Effector memory CD4-positive, alpha-beta T cell (primary cell): Measurements from ENCODE around the gene SFTPB.

Experiments
- DNase-seq, 3 donors: peaks; one replicate each; pipeline ENCODE4 v3.0.0-alpha.2; 2020
- H3K27ac ChIP-seq: 2 replicates; pipeline ENCODE4 v1.7.0; 2013; ENCODE audit warnings: mild to moderate bottlenecking, low read length, moderate library complexity; ENCODE audit not compliant: insufficient read depth, poor library complexity, severe bottlenecking
- H3K27me3 ChIP-seq: replicated peaks from 2 replicates; pipeline ENCODE4 v1.7.0; 2013; ENCODE audit warnings: mild to moderate bottlenecking, low read length; ENCODE audit not compliant: insufficient read depth, control insufficient read depth, poor library complexity, severe bottlenecking
- H3K36me3 ChIP-seq: 2 replicates; pipeline ENCODE4 v1.7.0; 2013; ENCODE audit warnings: mild to moderate bottlenecking, low read length, moderate library complexity; ENCODE audit not compliant: control insufficient read depth, insufficient read depth
- H3K4me1 ChIP-seq: 2 replicates; pipeline ENCODE4 v1.7.0; 2013; ENCODE audit warnings: low read length, mild to moderate bottlenecking; ENCODE audit not compliant: control insufficient read depth, insufficient read depth, poor library complexity, severe bottlenecking
- H3K4me3 ChIP-seq: 2 replicates; pipeline ENCODE4 v1.7.0; 2013; ENCODE audit warnings: low read length, low read depth, mild to moderate bottlenecking; ENCODE audit not compliant: insufficient read depth, poor library complexity, severe bottlenecking
- H3K9me3 ChIP-seq: 2 replicates; pipeline ENCODE4 v1.7.0; 2013; ENCODE audit warnings: mild to moderate bottlenecking, low read length, moderate library complexity; ENCODE audit not compliant: control insufficient read depth

The SFTPB gene

DNA sequence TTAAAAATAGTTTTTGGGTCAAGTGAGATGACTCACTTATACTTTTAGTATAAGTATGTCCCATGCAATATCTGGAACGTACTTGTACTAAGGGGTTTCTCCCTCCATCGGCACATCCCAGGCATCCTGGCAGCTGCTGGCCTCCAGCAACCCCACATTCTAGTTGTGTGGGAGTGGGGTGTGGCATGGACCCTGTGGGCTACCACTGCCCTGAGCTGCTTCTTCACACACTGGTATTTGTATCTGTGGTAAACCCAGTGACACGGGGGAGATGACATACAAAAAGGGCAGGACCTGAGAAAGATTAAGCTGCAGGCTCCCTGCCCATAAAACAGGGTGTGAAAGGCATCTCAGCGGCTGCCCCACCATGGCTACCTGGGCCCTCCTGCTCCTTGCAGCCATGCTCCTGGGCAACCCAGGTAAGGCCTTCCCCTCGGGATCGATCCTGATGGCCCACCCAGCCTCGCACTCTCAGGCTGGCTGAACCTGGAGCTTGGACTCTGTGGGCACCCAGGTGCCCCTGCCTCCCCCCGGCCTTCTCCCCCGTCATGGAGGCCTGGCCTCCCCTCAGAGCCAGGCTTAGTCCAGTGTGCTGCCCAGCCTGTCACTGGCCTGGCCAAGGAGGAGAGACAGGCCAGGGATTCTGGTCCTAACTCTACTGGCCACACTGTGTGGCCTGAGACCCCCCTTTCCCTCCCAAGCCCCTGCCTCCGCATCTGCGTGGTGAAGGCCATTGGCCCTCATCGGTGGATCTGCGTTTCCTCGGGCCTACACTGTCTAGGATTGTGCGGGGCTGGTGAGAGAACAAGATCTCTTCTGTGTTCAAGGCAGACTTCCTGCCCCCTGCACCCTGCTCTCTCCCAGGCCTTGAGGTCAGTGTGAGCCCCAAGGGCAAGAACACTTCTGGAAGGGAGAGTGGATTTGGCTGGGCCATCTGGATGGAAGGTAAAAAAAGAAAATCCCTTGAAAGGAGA lies 26.3 kb upstream of the SFTPB start, which contains the start of gene GNLY:
Gene GNLY (plus strand): TSS at position 307 of the 974 bp plus-strand sequence. CDS start 61 bp downstream, at position 368.
- no peaks in the 10 kb centered on the region for H3K36me3 ChIP-seq
- H3K27me3 ChIP-seq: no peaks in the 10 kb centered on the region
- no peak for DNase-seq
- H3K9me3 ChIP-seq: no peaks in the 10 kb centered on the region
- no peak within 1 kb of the TSS for H3K27ac ChIP-seq
- H3K4me1 ChIP-seq: no peaks in the 10 kb centered on the region
- no peak within 1 kb of the TSS for H3K4me3 ChIP-seq

- no peaks in the 10 kb centered on the region for H3K4me1 ChIP-seq
- H3K27me3 ChIP-seq: no peaks in the 10 kb centered on the region
- DNase-seq: no peak
- no peak overlapping the region for H3K27ac ChIP-seq
- H3K9me3 ChIP-seq: no peaks in the 10 kb centered on the region
- no peaks in the 10 kb centered on the region for H3K36me3 ChIP-seq
- no peak overlapping the region for H3K4me3 ChIP-seq
Measured at GRCh38 chr2:85692039-85692645, 24.1 kb upstream of the SFTPB start.

GRCh38 chr2:85690932-85691331 lies 22.9 kb upstream of the SFTPB start:
- Histone ChIP-seq H3K4me1 (no peaks in the 10 kb centered on the region), H3K27me3 (no peaks in the 10 kb centered on the region), H3K36me3 (no peaks in the 10 kb centered on the region), H3K27ac (no peak overlapping the region), H3K9me3 (no peaks in the 10 kb centered on the region), H3K4me3 (no peak overlapping the region)
- DNase-seq: no peak

- no peaks in the 10 kb centered on the region for H3K36me3 ChIP-seq
- H3K27me3 ChIP-seq: no peaks in the 10 kb centered on the region
- no peak overlapping the region for H3K27ac ChIP-seq
- no peaks in the 10 kb centered on the region for H3K9me3 ChIP-seq
- no peak overlapping the region for H3K4me3 ChIP-seq
- no peaks in the 10 kb centered on the region for H3K4me1 ChIP-seq
- no peak for DNase-seq
Measured at GRCh38 chr2:85684806-85685205, 16.8 kb upstream of the SFTPB start.

DNA sequence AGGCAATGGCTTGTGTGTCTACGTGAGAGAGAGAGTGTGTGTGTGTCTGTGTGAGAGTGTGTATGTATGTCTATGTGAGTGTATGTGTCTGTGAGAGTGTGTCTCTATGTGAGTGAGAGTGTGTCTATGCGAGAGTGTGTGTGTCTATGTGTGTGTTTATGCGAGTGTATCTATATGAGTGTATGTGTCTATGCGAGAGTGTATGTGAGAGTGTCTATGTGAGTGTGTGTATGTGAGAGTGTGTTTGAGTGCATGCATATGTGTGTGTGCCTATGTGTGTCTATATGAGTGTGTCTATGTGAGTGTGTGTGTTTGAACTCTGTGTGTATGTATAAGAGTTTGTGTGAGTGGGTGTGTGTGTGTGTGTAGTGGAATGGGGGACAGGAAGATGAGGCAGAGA lies 16.4 kb upstream of the SFTPB start:
- H3K27ac ChIP-seq: no peak overlapping the region
- DNase-seq: no peak
- no peaks in the 10 kb centered on the region for H3K9me3 ChIP-seq
- no peaks in the 10 kb centered on the region for H3K4me1 ChIP-seq
- H3K27me3 ChIP-seq: no peaks in the 10 kb centered on the region
- no peaks in the 10 kb centered on the region for H3K36me3 ChIP-seq
- H3K4me3 ChIP-seq: no peak overlapping the region

- H3K27ac ChIP-seq: no peak overlapping the region
- DNase-seq: no peak
- no peak overlapping the region for H3K4me3 ChIP-seq
- no peaks in the 10 kb centered on the region for H3K4me1 ChIP-seq
- no peaks in the 10 kb centered on the region for H3K36me3 ChIP-seq
- H3K27me3 ChIP-seq: no peaks in the 10 kb centered on the region
- no peaks in the 10 kb centered on the region for H3K9me3 ChIP-seq
Measured at GRCh38 chr2:85682378-85682777, 14.4 kb upstream of the SFTPB start.

DNA sequence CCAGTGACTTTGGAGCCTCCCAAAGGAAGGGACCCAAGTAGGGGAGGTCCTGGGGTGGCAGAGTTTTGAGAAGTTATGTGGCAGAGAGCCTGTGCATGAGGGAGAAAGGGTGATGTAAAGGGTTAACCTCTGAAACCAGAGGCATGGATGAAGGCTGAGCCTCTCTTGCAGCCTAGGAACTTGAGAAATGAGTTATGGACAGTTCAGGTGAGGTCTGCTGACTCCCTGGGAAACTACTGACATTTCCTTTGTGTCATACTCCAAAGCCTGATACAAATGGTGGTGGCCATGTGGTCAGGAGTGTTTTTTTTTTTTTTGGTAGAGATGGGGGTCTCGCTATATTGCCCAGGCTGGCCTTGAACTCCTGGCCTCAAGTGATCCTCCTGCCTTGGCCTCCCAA lies 13.8 kb upstream of the SFTPB start:
- no peak overlapping the region for H3K27ac ChIP-seq
- H3K27me3 ChIP-seq: no peaks in the 10 kb centered on the region
- no peaks in the 10 kb centered on the region for H3K4me1 ChIP-seq
- no peaks in the 10 kb centered on the region for H3K36me3 ChIP-seq
- H3K4me3 ChIP-seq: no peak overlapping the region
- no peak for DNase-seq
- H3K9me3 ChIP-seq: no peaks in the 10 kb centered on the region

GRCh38 chr2:85681372-85681763 lies 13.4 kb upstream of the SFTPB start:
- no peaks in the 10 kb centered on the region for H3K9me3 ChIP-seq
- no peaks in the 10 kb centered on the region for H3K36me3 ChIP-seq
- H3K4me3 ChIP-seq: no peak overlapping the region
- no peak for DNase-seq
- no peaks in the 10 kb centered on the region for H3K27me3 ChIP-seq
- H3K27ac ChIP-seq: no peak overlapping the region
- no peaks in the 10 kb centered on the region for H3K4me1 ChIP-seq

DNA sequence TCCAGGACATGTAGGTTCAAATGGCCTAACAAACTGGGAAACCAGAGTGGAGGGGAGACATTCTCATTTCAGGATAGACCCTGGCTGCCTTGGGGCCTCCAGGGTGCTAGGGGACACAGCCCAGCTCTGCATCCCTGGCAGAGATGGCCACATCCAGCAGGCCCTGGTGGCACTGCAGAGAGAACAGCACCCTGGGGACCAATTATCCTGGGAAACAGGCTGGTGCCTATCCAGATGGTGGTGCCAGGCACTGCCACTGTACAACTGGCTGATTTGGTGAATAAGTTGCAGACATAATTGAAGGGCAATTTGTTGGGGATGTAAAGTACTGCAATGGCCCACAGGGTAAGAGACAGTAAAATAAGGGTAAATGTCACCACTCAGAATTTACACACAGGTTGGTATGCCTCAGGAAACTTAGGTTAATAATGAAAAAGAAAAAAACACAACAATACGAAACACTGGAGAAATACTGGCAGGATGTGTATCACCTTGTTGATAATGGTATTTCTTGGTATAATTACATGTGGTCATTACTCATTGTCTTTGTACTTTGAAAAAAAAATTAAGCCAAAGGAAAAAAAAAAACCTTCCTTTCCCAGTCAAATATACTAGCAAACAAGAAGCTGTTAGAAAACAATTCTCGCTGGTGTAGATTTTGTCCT lies 12.8 kb upstream of the SFTPB start:
- no peaks in the 10 kb centered on the region for H3K4me1 ChIP-seq
- DNase-seq: no peak
- H3K27me3 ChIP-seq: no peaks in the 10 kb centered on the region
- H3K36me3 ChIP-seq: no peaks in the 10 kb centered on the region
- H3K9me3 ChIP-seq: no peaks in the 10 kb centered on the region
- no peak overlapping the region for H3K27ac ChIP-seq
- H3K4me3 ChIP-seq: no peak overlapping the region
